Activated CD8-positive, alpha-beta memory T cell treated with anti-CD3 and anti-CD28 coated beads for 4 hours (primary cell): ENCODE data around the gene EFEMP1.
"Not testable (repeated sequence)": the region's sequence is repeated elsewhere in the genome, so short reads cannot be mapped to it uniquely, and the experiment has no call there.

ENCODE experiments used
- DNase-seq, 2 donors: peaks; one replicate each; pipeline ENCODE4 v3.0.0-alpha.2; 2020; ENCODE audit warnings: low read depth in 2 of 2

Gene EFEMP1

DNA sequence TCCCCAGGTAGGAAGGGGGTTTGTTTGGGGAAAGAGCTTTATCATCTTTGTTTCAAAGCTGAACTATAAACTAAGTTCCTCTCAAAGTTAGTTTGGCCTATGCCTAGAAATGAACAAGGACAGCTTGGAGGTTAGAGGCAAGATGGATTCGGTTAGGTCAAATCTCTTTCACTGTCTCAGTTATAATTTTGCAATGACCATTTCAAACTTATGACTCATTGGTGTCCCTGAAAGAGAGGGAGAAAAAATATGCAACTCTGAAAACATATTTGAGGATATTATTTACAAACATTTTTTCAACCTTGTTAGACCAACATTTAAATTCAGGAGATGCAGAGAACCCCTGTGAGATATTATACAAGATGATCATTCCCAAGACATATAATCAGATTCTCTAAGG lies 95.7 kb downstream of the EFEMP1 start:
- no peak for DNase-seq

DNA sequence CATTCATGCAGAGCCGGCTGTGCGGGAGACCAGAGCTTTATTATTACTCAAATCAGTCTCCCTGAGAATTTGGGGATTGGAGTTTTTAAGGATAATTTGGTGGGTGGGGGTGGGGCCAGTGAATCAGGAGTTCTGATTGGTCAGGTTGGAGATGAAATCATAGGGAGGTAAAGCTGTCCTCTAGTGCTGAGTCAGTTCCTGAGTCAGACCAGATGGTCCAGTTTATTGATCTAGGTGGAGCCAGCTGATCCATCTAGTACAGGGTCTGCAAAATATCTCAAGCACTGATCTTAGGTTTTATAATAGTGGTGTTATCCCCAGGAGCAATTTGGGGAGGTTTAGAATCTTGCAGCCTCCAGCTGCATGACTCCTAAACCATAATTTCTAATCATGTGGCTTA lies 96.2 kb downstream of the EFEMP1 start:
- not testable (repeated sequence) for DNase-seq

DNA sequence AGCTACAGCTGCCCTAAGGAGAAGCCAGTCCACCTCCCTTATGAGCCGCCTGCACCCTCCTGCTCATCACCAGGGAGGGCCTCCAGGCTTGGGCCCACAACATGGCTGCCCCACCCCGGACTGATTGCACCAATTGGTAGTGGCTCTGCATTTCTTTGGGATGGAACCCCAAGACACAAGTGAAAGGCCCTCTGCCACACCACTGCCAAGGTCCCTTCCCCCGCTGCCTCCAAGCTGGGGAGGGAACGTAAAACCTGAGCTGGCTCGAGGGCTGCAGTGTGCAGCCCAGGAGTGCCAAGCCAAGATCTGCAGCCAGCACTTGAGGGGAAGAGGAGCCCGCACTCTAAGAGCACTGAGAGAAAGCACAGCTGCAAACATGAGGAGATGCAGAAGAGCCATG lies 97.3 kb downstream of the EFEMP1 start:
- no peak for DNase-seq

DNA sequence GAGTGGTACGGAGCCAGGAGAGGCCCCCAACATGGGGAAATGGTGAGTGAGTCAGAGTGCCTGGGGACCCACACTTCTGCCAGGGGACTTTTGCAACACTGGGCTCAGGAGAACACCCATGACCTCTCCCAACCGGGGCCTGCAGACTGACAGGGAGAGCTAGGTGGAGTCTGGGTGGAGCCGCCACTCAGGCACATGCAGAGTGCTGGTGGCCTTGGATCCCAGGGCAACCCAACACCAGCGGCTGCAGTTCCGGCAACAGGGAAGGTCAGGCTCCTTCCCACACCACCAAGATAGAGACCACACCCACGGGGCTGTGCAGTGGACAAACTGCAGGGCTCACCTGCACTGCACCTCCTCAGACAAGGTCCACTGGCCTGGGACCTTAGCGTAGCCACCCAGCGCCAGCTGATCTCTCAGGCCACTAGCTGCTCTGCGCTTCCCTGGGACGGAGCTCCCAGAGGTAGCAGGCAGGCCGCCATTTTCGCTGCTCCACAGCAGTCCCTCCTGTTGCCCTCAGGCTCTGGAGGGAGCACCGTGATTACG lies 99.0 kb downstream of the EFEMP1 start:
- no peak for DNase-seq
